ENCODE measurements around the gene GNPTG. TPM values are rescaled to one million over a fixed set of nuclear protein-coding genes. Genes with fewer than 3 reads are reported as not detected.

Gene GNPTG
- total RNA-seq, 2 donors from 2014 or later, result 31.8 to 46.7 TPM

- Histone ChIP-seq H3K36me3 (peaks cover 24% of the 10 kb centered on the region), H3K9me3 (no peaks in the 10 kb centered on the region), H3K27ac (no peak overlapping the region), H3K4me3 (no peak overlapping the region), H3K4me1 (peaks cover 0 to 34% of the 10 kb centered on the region in 2 donors), H3K27me3 (no peaks in the 10 kb centered on the region)
- TF ChIP-seq CTCF (IDR thresholded peaks at IDR 0.05), result no peak
- DNase-seq (ENCODE audit: low spot score), result no peak
Measured at GRCh38 chr16:1349351-1349750, 2.4 kb upstream of the GNPTG start.

- Histone ChIP-seq H3K4me1 (peaks cover 0 to 34% of the 10 kb centered on the region in 2 donors), H3K9me3 (no peaks in the 10 kb centered on the region), H3K27me3 (no peaks in the 10 kb centered on the region), H3K27ac (no peak overlapping the region), H3K4me3 (no peak overlapping the region), H3K36me3 (peaks cover 24% of the 10 kb centered on the region)
- no peak for DNase-seq (ENCODE audit: low spot score)
- no peak for TF ChIP-seq CTCF (IDR thresholded peaks at IDR 0.05)
Measured at GRCh38 chr16:1349951-1350350, 1.8 kb upstream of the GNPTG start.

- peaks cover 0 to 34% of the 10 kb centered on the region in 2 donors for H3K4me1 ChIP-seq
- no peak for DNase-seq (ENCODE audit: low spot score)
- no peaks in the 10 kb centered on the region for H3K9me3 ChIP-seq
- H3K27ac ChIP-seq, result no peak overlapping the region
- H3K36me3 ChIP-seq, result peaks cover 24% of the 10 kb centered on the region
- H3K4me3 ChIP-seq, result peak overlapping the region; percentile 89 to 97
- no peaks in the 10 kb centered on the region for H3K27me3 ChIP-seq
- no peak for TF ChIP-seq CTCF (IDR thresholded peaks at IDR 0.05)
Measured at GRCh38 chr16:1350691-1351090, 1.0 kb upstream of the GNPTG start.

- peak overlapping the region; percentile 68 to 75 for H3K27ac ChIP-seq
- no peaks in the 10 kb centered on the region for H3K9me3 ChIP-seq
- TF ChIP-seq CTCF (IDR thresholded peaks at IDR 0.05), result no peak
- H3K4me1 ChIP-seq, result peaks cover 0 to 34% of the 10 kb centered on the region in 2 donors
- no peaks in the 10 kb centered on the region for H3K27me3 ChIP-seq
- no peak for DNase-seq (ENCODE audit: low spot score)
- peak overlapping the region; percentile 89 to 97 for H3K4me3 ChIP-seq
- peaks cover 24% of the 10 kb centered on the region for H3K36me3 ChIP-seq
Measured at GRCh38 chr16:1351215-1351581, 533 bp upstream of the GNPTG start.

- TF ChIP-seq CTCF (IDR thresholded peaks at IDR 0.05), result no peak
- no peak for DNase-seq (ENCODE audit: low spot score)
- H3K27me3 ChIP-seq, result no peaks in the 10 kb centered on the region
- peaks cover 4% of the 10 kb centered on the region for H3K36me3 ChIP-seq
- no peak overlapping the region for H3K4me3 ChIP-seq
- no peak overlapping the region for H3K27ac ChIP-seq
- no peaks in the 10 kb centered on the region for H3K9me3 ChIP-seq
- H3K4me1 ChIP-seq, result peaks cover 0 to 32% of the 10 kb centered on the region in 2 donors
Measured at GRCh38 chr16:1354815-1355540, 3.2 kb downstream of the GNPTG start.

- H3K36me3 ChIP-seq, result peaks cover 3% of the 10 kb centered on the region
Measured at GRCh38 chr16:1355591-1355990, 3.9 kb downstream of the GNPTG start.

More at GRCh38 chr16:1355591-1355990, 3.9 kb downstream of the GNPTG start:
- TF ChIP-seq CTCF (IDR thresholded peaks at IDR 0.05), result no peak
- no peak overlapping the region for H3K27ac ChIP-seq
- no peak for DNase-seq (ENCODE audit: low spot score)
- H3K27me3 ChIP-seq, result no peaks in the 10 kb centered on the region
- no peaks in the 10 kb centered on the region for H3K9me3 ChIP-seq
- H3K4me3 ChIP-seq, result no peak overlapping the region
- H3K4me1 ChIP-seq, result peaks cover 0 to 26% of the 10 kb centered on the region in 2 donors

Measured in right atrium auricular region (tissue), 2 donors.